Kidney (tissue), 14 donors: ENCODE results near the gene NDUFS6. TPM values are rescaled to one million over a fixed set of nuclear protein-coding genes. Genes with fewer than 3 reads are reported as not detected.

ENCODE experiments used
- DNase-seq, 5 donors: peaks; one replicate each; pipeline ENCODE4 v3.0.0-alpha.2; 2013 to 2020
- FAIRE-seq: peaks from 2 replicates; lab custom pipeline; 2012; peaks lifted over from hg19 to GRCh38; lab: Jason Lieb, UNC
- H3K27ac ChIP-seq, 2 donors: one replicate each; pipeline ENCODE4 v1.7.0; 2013; ENCODE audit warnings: low read depth in 2 of 2, low read length in 2 of 2, inconsistent platforms in 1 of 2
- H3K27me3 ChIP-seq: one replicate; pipeline ENCODE4 v1.7.1; 2013; ENCODE audit warnings: low read length, inconsistent platforms; ENCODE audit not compliant: control insufficient read depth, insufficient read depth
- H3K36me3 ChIP-seq, 3 donors: one replicate each; pipeline versions ENCODE4 v1.7.0 to v1.7.1; 2013; ENCODE audit warnings: low read length in 3 of 3, control low read depth in 1 of 3, inconsistent platforms in 1 of 3; ENCODE audit not compliant: insufficient read depth in 3 of 3, control insufficient read depth in 2 of 3
- H3K4me1 ChIP-seq, 3 donors: one replicate each; pipeline versions ENCODE4 v1.7.0 to v1.7.1; 2013; ENCODE audit warnings: low read length in 3 of 3, inconsistent platforms in 1 of 3, low read depth in 1 of 3; ENCODE audit not compliant: control insufficient read depth in 2 of 3, insufficient read depth in 2 of 3
- H3K4me3 ChIP-seq, 3 donors: one replicate each; pipeline versions ENCODE4 v1.7.0 to v1.8.1; 2013; ENCODE audit warnings: low read length in 3 of 3, control low read depth in 1 of 3, inconsistent platforms in 1 of 3
- H3K9ac ChIP-seq, 3 donors: one replicate each; pipeline versions ENCODE4 v1.7.0 to v1.7.1; 2013; ENCODE audit warnings: low read length in 3 of 3, control low read depth in 1 of 3, inconsistent platforms in 1 of 3
- H3K9me3 ChIP-seq, 3 donors: one replicate each; pipeline versions ENCODE4 v1.7.0 to v1.7.1; 2013; ENCODE audit warnings: low read length in 3 of 3, control low read depth in 1 of 3, inconsistent platforms in 1 of 3; ENCODE audit not compliant: control insufficient read depth in 2 of 3, insufficient read depth in 1 of 3
- CTCF ChIP-seq: IDR thresholded peaks from 3 replicates; pipeline ENCODE4 v1.5.1; 2012; ENCODE audit warnings: mild to moderate bottlenecking, moderate library complexity, borderline replicate concordance; ENCODE audit not compliant: insufficient read depth; ENCODE audit errors: extremely low read depth
- intact Hi-C: fragments of 100-400 bp; cut with DNase I; formaldehyde crosslinking; loops from one replicate; pipeline ENCODE4 v1.11.1; 2022
- polyA plus RNA-seq: library from polyadenylated mRNA; stranded (reverse); fragments of 350-450 nt; fragmentation: Illumina TruSeq; extraction: RNeasy Lipid Tissue Mini Kit (QIAGEN cat#74804); gene quantifications from one replicate; pipeline ENCODE4 v1.2.3, GENCODE V29; 2014; ENCODE audit warnings: low read depth, low replicate concordance; ENCODE audit not compliant: insufficient read depth
- total RNA-seq: library from RNA; stranded (reverse); fragmentation: NEBNext Ultra II Directional; extraction: Animal tissue kit (Norgen Biotek cat#: 25700); gene quantifications from one replicate; pipeline ENCODE4 v1.2.1, GENCODE V29; 2021
- donor health status: control.
- donor health status: control.
- donor health status: control.
- donor health status: control.
- donor health status: control.
- donor health status: DM: yes; HTN: yes; CAD: no.
- donor health status: Normal renal cell carcinoma (clear cell type).

Gene NDUFS6
- total and polyA plus RNA-seq, 2 donors from 2014 or later: 31.1 to 164 TPM

GRCh38 chr5:1856596-1857255 lies 55.5 kb downstream of the NDUFS6 start:
- TF ChIP-seq CTCF: no peak
- Histone ChIP-seq H3K9ac (no peak overlapping the region), H3K27ac (no peak overlapping the region), H3K27me3 (peaks cover 12% of the 10 kb centered on the region), H3K4me1 (no peaks in the 10 kb centered on the region), H3K36me3 (no peaks in the 10 kb centered on the region), H3K9me3 (no peaks in the 10 kb centered on the region), H3K4me3 (peak overlapping the region in 1 of 3 donors; percentile 32)
- DNase-seq: no peak
- intact Hi-C loops: no loop called here
- FAIRE-seq: no peak

- no peaks in the 10 kb centered on the region for H3K9me3 ChIP-seq
- no peak overlapping the region for H3K9ac ChIP-seq
- FAIRE-seq (no peak), DNase-seq (no peak)
- no peaks in the 10 kb centered on the region for H3K36me3 ChIP-seq
- no peak for TF ChIP-seq CTCF
- no peak overlapping the region for H3K4me3 ChIP-seq
- peaks cover 9% of the 10 kb centered on the region for H3K27me3 ChIP-seq
- intact Hi-C loops: no loop called here
- H3K4me1 ChIP-seq: no peaks in the 10 kb centered on the region
- no peak overlapping the region for H3K27ac ChIP-seq
Measured at GRCh38 chr5:1857256-1857600, 56.0 kb downstream of the NDUFS6 start.

GRCh38 chr5:1858436-1858835 lies 57.2 kb downstream of the NDUFS6 start:
- FAIRE-seq: no peak

More at GRCh38 chr5:1858436-1858835, 57.2 kb downstream of the NDUFS6 start:
- Histone ChIP-seq H3K9ac (no peak overlapping the region), H3K36me3 (no peaks in the 10 kb centered on the region), H3K27me3 (peaks cover 9% of the 10 kb centered on the region), H3K4me1 (no peaks in the 10 kb centered on the region), H3K4me3 (no peak overlapping the region), H3K9me3 (no peaks in the 10 kb centered on the region), H3K27ac (no peak overlapping the region)
- DNase-seq: no peak
- intact Hi-C loops: no loop called here
- TF ChIP-seq CTCF: no peak
